K562 (cell line): Measurements from ENCODE around the gene GALR3. TPM values are rescaled to one million over a fixed set of nuclear protein-coding genes. Genes with fewer than 3 reads are reported as not detected.
"Not testable (repeated sequence)": the region's sequence is repeated elsewhere in the genome, so short reads cannot be mapped to it uniquely, and the experiment has no call there.

Experiments
- ATAC-seq: fragments of 200-7000 bp; cut with Tn5 transposase; 3 replicates; pipeline ENCODE4 v1.9.1; 2020; ENCODE audit warnings: moderate library complexity
- BruUV-seq: library from RNA; stranded (reverse); fragments of 400-500 nt; replicated peaks from 2 replicates; lab custom pipeline; 2021; lab: Mats Ljungman, UMichigan
- CTCF ChIA-PET: fragments of 300-600 bp; formaldehyde crosslinking; extraction: SDS; loops from one replicate; lab custom pipeline; 2021; ENCODE audit warnings: low intra/inter-chr PET ratio; lab: Yijun Ruan, JAX
- POLR2A ChIA-PET: fragments of 300-600, 350-650 bp; sonication (Branson Sonifier 250); formaldehyde crosslinking; extraction: SDS; loops from one replicate; lab custom pipeline; 2021; ENCODE audit warnings: antibody characterized with exemption, inconsistent platforms; lab: Yijun Ruan, JAX
- DNase-seq, 4 experiments: peaks; one replicate each; pipeline versions ENCODE4 v3.0.0 to v3.0.0-alpha.2; 2011 to 2018; ENCODE audit warnings: low spot score in 3 of 4, mixed read lengths in 3 of 4; ENCODE audit errors: extremely low read depth in 1 of 4
- FAIRE-seq: peaks from 2 replicates; lab custom pipeline; 2011; peaks lifted over from hg19 to GRCh38; lab: Jason Lieb, UNC
- H2AFZ ChIP-seq: 2 replicates; pipeline ENCODE4 v1.6.0; 2011; ENCODE audit warnings: low read depth, low read length, control low read depth, inconsistent platforms
- H3K27ac ChIP-seq: fragments of 200-600 bp; 3 replicates; pipeline ENCODE4 v1.8.0; 2011; ENCODE audit warnings: low read depth, mild to moderate bottlenecking, control low read depth, inconsistent platforms, low read length, moderate library complexity, mixed read lengths; ENCODE audit errors: extremely low read depth
- H3K27me3 ChIP-seq, 2 experiments: fragments of 300-600 bp in 1 of 2; 2 replicates in 1 of 2; 3 replicates in 1 of 2; pipeline versions ENCODE4 v1.6.0 to v1.8.0; 2011; ENCODE audit warnings: inconsistent platforms in 2 of 2, low read length in 2 of 2, mild to moderate bottlenecking in 1 of 2, mixed read lengths in 1 of 2, moderate library complexity in 1 of 2; ENCODE audit not compliant: control insufficient read depth in 2 of 2, insufficient read depth in 2 of 2
- H3K36me3 ChIP-seq: fragments of 300-600 bp; 3 replicates; pipeline ENCODE4 v1.8.0; 2011; ENCODE audit warnings: mild to moderate bottlenecking, low read length, inconsistent platforms; ENCODE audit not compliant: control insufficient read depth, insufficient read depth
- H3K4me1 ChIP-seq, 2 experiments: fragments of 200-600 bp in 1 of 2; replicated peaks in 1 of 2; 2 replicates in 1 of 2; 3 replicates in 1 of 2; pipeline versions ENCODE4 v1.5.1 to v1.8.0; 2011; ENCODE audit warnings: inconsistent platforms in 2 of 2, low read length in 2 of 2, mild to moderate bottlenecking in 1 of 2, mixed read lengths in 1 of 2, moderate library complexity in 1 of 2; ENCODE audit not compliant: control insufficient read depth in 2 of 2, insufficient read depth in 2 of 2
- H3K4me2 ChIP-seq: 2 replicates; pipeline ENCODE4 v1.6.1; 2011; ENCODE audit warnings: low read length, control low read depth, inconsistent platforms, mixed read lengths; ENCODE audit not compliant: insufficient read depth
- H3K4me3 ChIP-seq: fragments of 200-600 bp; sonication (generic), shearing (Covaris generic); 2 replicates; pipeline ENCODE4 v1.5.1; 2016; ENCODE audit warnings: control low read depth, inconsistent platforms
- H3K79me2 ChIP-seq: fragments of 200-600 bp; 3 replicates; pipeline ENCODE4 v1.8.0; 2011; ENCODE audit warnings: low read length, inconsistent platforms; ENCODE audit not compliant: control insufficient read depth, insufficient read depth
- H3K9ac ChIP-seq, 2 experiments: 2 replicates each; pipeline versions ENCODE4 v1.6.0 to v1.6.1; 2011; ENCODE audit warnings: low read depth in 2 of 2, low read length in 2 of 2, control low read depth in 1 of 2, inconsistent platforms in 1 of 2, mild to moderate bottlenecking in 1 of 2, mixed read lengths in 1 of 2; ENCODE audit not compliant: insufficient read depth in 1 of 2
- H3K9me1 ChIP-seq: one replicate; pipeline ENCODE4 v1.6.0; 2011; ENCODE audit warnings: inconsistent platforms, mild to moderate bottlenecking, low read length, moderate library complexity; ENCODE audit not compliant: control insufficient read depth, insufficient read depth
- H3K9me3 ChIP-seq: replicated peaks from 2 replicates; pipeline ENCODE4 v1.5.1; 2011; ENCODE audit warnings: low read depth, low read length, inconsistent platforms; ENCODE audit not compliant: control insufficient read depth, insufficient read depth
- H4K20me1 ChIP-seq: replicated peaks from 2 replicates; pipeline ENCODE4 v1.6.1; 2011; ENCODE audit warnings: low read length, inconsistent platforms, mixed read lengths; ENCODE audit not compliant: control insufficient read depth, insufficient read depth
- CBX1 ChIP-seq: sonication (generic); IDR thresholded peaks from 2 replicates; pipeline ENCODE4 v1.6.1; 2016; ENCODE audit warnings: antibody characterized with exemption, low read depth, mild to moderate bottlenecking
- ELF2 ChIP-seq: fragments of 250-450 bp; sonication (Bioruptor Pico); IDR thresholded peaks from 2 replicates; pipeline ENCODE4 v1.5.0; 2021; ENCODE audit warnings: mild to moderate bottlenecking
- L3MBTL2 ChIP-seq: fragments of 450-650 bp; IDR thresholded peaks from 2 replicates; pipeline ENCODE4 v1.6.1; 2016; ENCODE audit warnings: mild to moderate bottlenecking, moderate library complexity
- NRF1 ChIP-seq, 2 experiments: fragments of 450-650 bp; IDR thresholded peaks in 1 of 2; conservative IDR thresholded peaks in 1 of 2; 2 replicates each; pipeline ENCODE4 v1.6.1; 2014; ENCODE audit warnings: mild to moderate bottlenecking in 2 of 2
- RAD21 ChIP-seq, 2 experiments: fragments of 250-450 bp in 1 of 2; fragments of 450-650 bp in 1 of 2; sonication (Bioruptor Pico) in 1 of 2; formaldehyde crosslinking in 1 of 2; IDR thresholded peaks in 1 of 2; conservative IDR thresholded peaks in 1 of 2; 2 replicates each; pipeline versions ENCODE4 v1.4.0 to v1.8.0; 2020 to 2022; ENCODE audit warnings: mild to moderate bottlenecking in 2 of 2, moderate library complexity in 1 of 2
- TAF1 ChIP-seq: IDR thresholded peaks from 2 replicates; pipeline ENCODE4 v1.6.1; 2011; ENCODE audit warnings: mild to moderate bottlenecking, low read length, moderate library complexity; ENCODE audit not compliant: insufficient read depth, control insufficient read depth, severe bottlenecking; ENCODE audit errors: extremely low read depth
- U2AF2 ChIP-seq: fragments of 200-400 bp; formaldehyde crosslinking; optimal IDR thresholded peaks from 2 replicates; pipeline ENCODE3; 2017; ENCODE audit warnings: low read depth, mild to moderate bottlenecking, low read length
- ZNF77 ChIP-seq: fragments of 250-450 bp; sonication (Bioruptor Pico); IDR thresholded peaks from 2 replicates; pipeline ENCODE4 v1.5.0; 2020
- WGBS: fragments of 100-300 bp; shearing (Covaris generic); methylation state at CpG from one replicate; pipeline ENCODE4 v1.1.6; 2016; ENCODE audit warnings: low coverage, mixed read lengths; ENCODE audit not compliant: insufficient coverage; ENCODE audit errors: missing lambda C conversion rate; 5-methylcytosine and 5-hydroxymethylcytosine counted together
- in situ Hi-C: fragments of 300-500 bp; cut with MboI; formaldehyde crosslinking; loops from 4 replicates; pipeline ENCODE4 v1.15.0; 2018; ENCODE audit warnings: inconsistent platforms, mixed read lengths
- intact Hi-C: fragments of 100-400 bp; cut with micrococcal nuclease; formaldehyde crosslinking; loops from 2 replicates; pipeline ENCODE4 v1.14.2; 2022
- polyA plus RNA-seq, 8 experiments: library from polyadenylated mRNA; depleted of rRNA in 4 of 8; stranded (reverse) in 5 of 8; unstranded in 3 of 8; fragments of >200 nt; fragmentation: Nextera tagmentation in 2 of 8; fragmentation: Illumina TruSeq in 1 of 8; extraction: Ambion mirVana in 2 of 8; extraction: Trizol in 1 of 8; gene quantifications; 2 replicates each; pipeline versions ENCODE4 v1.2.1 to v1.2.3, GENCODE V29; 2011 to 2014; ENCODE audit warnings: inconsistent platforms in 1 of 8, missing spikeins in 1 of 8
- total RNA-seq, 7 experiments: library from RNA; depleted of rRNA in 6 of 7; stranded (reverse); fragments of >200 nt in 6 of 7; fragmentation: Illumina TruSeq in 2 of 7; extraction: Trizol in 2 of 7; gene quantifications; 2 replicates each; pipeline versions ENCODE4 v1.2.1 to v1.2.3, GENCODE V29; 2011 to 2021; ENCODE audit warnings: low replicate concordance in 1 of 7
- TF ChIP-seq, protein P1 (sequence below): fragments of 250-450 bp; sonication (Bioruptor Pico); IDR thresholded peaks from 2 replicates; pipeline ENCODE4 v1.4.0; 2020; ENCODE audit warnings: borderline replicate concordance
- TF ChIP-seq, protein P2 (sequence below): sonication (generic); formaldehyde crosslinking; IDR thresholded peaks from 2 replicates; pipeline ENCODE4 v1.9.0; 2022; ENCODE audit warnings: mild to moderate bottlenecking, missing genetic modification reagents
- TF ChIP-seq, protein P3 (sequence below), 2 experiments: IDR thresholded peaks; 2 replicates each; pipeline ENCODE4 v1.6.1; 2011; ENCODE audit warnings: borderline replicate concordance in 1 of 2, control low read depth in 1 of 2, low read depth in 1 of 2, low read length in 1 of 2, mild to moderate bottlenecking in 1 of 2, mixed read lengths in 1 of 2, moderate library complexity in 1 of 2; ENCODE audit not compliant: insufficient read depth in 1 of 2, insufficient read length in 1 of 2, poor library complexity in 1 of 2, severe bottlenecking in 1 of 2; ENCODE audit errors: extremely low read depth in 1 of 2

The GALR3 gene
- total and polyA plus RNA-seq, 9 of the 15 experiments (the other 6 are each of a cell fraction or from before 2014, with no cell fraction given): 0.13 TPM; not detected in 8

GRCh38 chr22:37797259-37797658 is 25.9 kb upstream of the GALR3 start:
- H4K20me1 ChIP-seq, H3K9me1 ChIP-seq, H3K9ac ChIP-seq, H3K9me3 ChIP-seq, intact Hi-C loops, H3K4me3 ChIP-seq, H3K4me2 ChIP-seq, H3K79me2 ChIP-seq, H3K27ac ChIP-seq, ATAC-seq, FAIRE-seq, DNase-seq, CTCF ChIA-PET, H3K27me3 ChIP-seq, BruUV-seq, in situ Hi-C loops, H3K36me3 ChIP-seq: not testable (repeated sequence)
- WGBS: 84% methylated on average over 6 of the region's 7 CpGs
- Histone ChIP-seq H2AFZ (peak overlapping the region; percentile 32; the same call in 1 of the 2 replicates), H3K4me1 (peaks cover 2 to 13% of the 10 kb centered on the region in 2 experiments; a peak in 4 of 5 replicates)
- POLR2A ChIA-PET: interaction anchor here (0.6 kb wide), 1 partner anchor 16 kb away, joined by 3 read pairs; no protein-coding TSS in a partner anchor

DNA sequence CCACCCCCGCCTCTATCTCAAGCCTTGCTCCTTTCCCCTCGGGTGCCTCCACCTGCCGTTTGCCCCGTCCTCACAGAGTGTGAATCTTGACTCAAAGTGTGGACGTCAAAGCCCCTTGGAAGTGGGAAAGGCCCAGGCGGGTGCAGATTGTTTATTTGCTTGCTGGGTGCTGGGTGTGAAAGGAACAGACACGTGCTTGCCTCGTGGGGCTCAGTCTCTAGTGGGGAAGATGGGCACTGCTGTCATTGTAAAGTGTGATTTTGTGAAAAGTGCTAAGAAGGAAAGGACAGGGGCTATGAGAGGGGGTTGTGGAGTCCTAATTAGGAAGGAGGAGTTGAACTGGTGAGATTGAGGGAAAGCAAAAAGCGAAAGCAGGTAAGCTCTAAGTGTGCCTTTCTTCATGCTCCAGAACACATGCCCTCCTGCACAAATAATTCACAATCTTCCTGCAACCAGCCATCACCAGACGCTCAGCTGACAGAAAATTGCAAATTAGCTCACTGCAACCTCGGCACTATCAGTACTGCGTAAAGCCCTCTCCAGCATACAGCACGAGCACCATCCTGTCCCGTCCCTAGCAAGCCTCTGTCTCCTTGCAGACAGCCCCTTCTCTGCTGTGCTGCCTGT is 25.2 kb upstream of the GALR3 start:
- intact Hi-C loops: no loop called here
- BruUV-seq: no TSS peak
- no peak overlapping the region for H3K4me2 ChIP-seq
- H3K36me3 ChIP-seq: no peaks in the 10 kb centered on the region
- no peak overlapping the region for H3K4me3 ChIP-seq
- ATAC-seq (no peak), FAIRE-seq (no peak), DNase-seq (no peak)
- peak overlapping the region; percentile 81 for H2AFZ ChIP-seq
- in situ Hi-C loops: no loop called here
- no peaks in the 10 kb centered on the region for H3K9me1 ChIP-seq
- no peaks in the 10 kb centered on the region for H4K20me1 ChIP-seq
- H3K4me1 ChIP-seq: peaks cover 3 to 20% of the 10 kb centered on the region in 2 experiments; a peak in 4 of 5 replicates
- ChIA-PET POLR2A (no interaction called here), CTCF (no interaction called here)
- H3K9me3 ChIP-seq: no peaks in the 10 kb centered on the region
- no peak overlapping the region for H3K27ac ChIP-seq
- H3K27me3 ChIP-seq: no peaks in the 10 kb centered on the region
- 57% methylated on average over 12 of the region's 14 CpGs for WGBS
- H3K9ac ChIP-seq: peak overlapping the region in 1 of 2 experiments; percentile 7; a peak in 1 of 4 replicates
- no peaks in the 10 kb centered on the region for H3K79me2 ChIP-seq
- TF ChIP-seq, protein P1, sequence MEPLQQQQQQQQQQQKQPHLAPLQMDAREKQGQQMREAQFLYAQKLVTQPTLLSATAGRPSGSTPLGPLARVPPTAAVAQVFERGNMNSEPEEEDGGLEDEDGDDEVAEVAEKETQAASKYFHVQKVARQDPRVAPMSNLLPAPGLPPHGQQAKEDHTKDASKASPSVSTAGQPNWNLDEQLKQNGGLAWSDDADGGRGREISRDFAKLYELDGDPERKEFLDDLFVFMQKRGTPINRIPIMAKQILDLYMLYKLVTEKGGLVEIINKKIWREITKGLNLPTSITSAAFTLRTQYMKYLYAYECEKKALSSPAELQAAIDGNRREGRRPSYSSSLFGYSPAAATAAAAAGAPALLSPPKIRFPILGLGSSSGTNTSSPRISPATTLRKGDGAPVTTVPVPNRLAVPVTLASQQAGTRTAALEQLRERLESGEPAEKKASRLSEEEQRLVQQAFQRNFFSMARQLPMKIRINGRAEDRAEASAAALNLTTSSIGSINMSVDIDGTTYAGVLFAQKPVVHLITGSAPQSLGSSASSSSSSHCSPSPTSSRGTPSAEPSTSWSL (CRISPR knock-in tag): no peak
- TF ChIP-seq ZNF77 (CRISPR knock-in tag): no peak
- TF ChIP-seq, protein P2, sequence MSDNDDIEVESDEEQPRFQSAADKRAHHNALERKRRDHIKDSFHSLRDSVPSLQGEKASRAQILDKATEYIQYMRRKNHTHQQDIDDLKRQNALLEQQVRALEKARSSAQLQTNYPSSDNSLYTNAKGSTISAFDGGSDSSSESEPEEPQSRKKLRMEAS: peak; percentile 94
- peak; percentile 86 for TF ChIP-seq L3MBTL2
- TF ChIP-seq TAF1: no peak
- no peak for TF ChIP-seq CBX1
- no peak for TF ChIP-seq NRF1 (conservative IDR thresholded peaks at IDR 0.05 in 1 of 2, IDR thresholded peaks at IDR 0.05 in 1 of 2)
- TF ChIP-seq, protein P3, sequence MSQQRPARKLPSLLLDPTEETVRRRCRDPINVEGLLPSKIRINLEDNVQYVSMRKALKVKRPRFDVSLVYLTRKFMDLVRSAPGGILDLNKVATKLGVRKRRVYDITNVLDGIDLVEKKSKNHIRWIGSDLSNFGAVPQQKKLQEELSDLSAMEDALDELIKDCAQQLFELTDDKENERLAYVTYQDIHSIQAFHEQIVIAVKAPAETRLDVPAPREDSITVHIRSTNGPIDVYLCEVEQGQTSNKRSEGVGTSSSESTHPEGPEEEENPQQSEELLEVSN (IDR thresholded peaks at IDR 0.05; ENCODE audit: borderline replicate concordance in 1 of 2, extremely low read depth in 1 of 2, insufficient read depth in 1 of 2, insufficient read length in 1 of 2, low read depth in 1 of 2, low read length in 1 of 2, poor library complexity in 1 of 2, severe bottlenecking in 1 of 2): peak; percentile 34 to 84
- no peak for TF ChIP-seq RAD21 (CRISPR knock-in tag; conservative IDR thresholded peaks at IDR 0.05 in 1 of 2, IDR thresholded peaks at IDR 0.05 in 1 of 2)
- TF ChIP-seq ELF2 (CRISPR knock-in tag): no peak
- TF ChIP-seq U2AF2: no peak
